Rectal smooth muscle tissue (tissue), 1 donor: Measurements from ENCODE around the gene SLC31A1.

Experiments used
- H3K27ac ChIP-seq: one replicate; pipeline ENCODE4 v1.7.0; 2013; ENCODE audit warnings: low read depth, low read length, inconsistent platforms
- H3K27me3 ChIP-seq: one replicate; pipeline ENCODE4 v1.7.0; 2013; ENCODE audit warnings: low read length; ENCODE audit not compliant: control insufficient read depth, insufficient read depth
- H3K36me3 ChIP-seq: one replicate; pipeline ENCODE4 v1.7.0; 2013; ENCODE audit warnings: low read length; ENCODE audit not compliant: control insufficient read depth, insufficient read depth
- H3K4me1 ChIP-seq: one replicate; pipeline ENCODE4 v1.7.0; 2013; ENCODE audit warnings: low read length; ENCODE audit not compliant: control insufficient read depth, insufficient read depth
- H3K4me3 ChIP-seq: one replicate; pipeline ENCODE4 v1.7.0; 2013; ENCODE audit warnings: low read length
- H3K9ac ChIP-seq: one replicate; pipeline ENCODE4 v1.7.0; 2013; ENCODE audit warnings: low read length

The SLC31A1 gene

DNA sequence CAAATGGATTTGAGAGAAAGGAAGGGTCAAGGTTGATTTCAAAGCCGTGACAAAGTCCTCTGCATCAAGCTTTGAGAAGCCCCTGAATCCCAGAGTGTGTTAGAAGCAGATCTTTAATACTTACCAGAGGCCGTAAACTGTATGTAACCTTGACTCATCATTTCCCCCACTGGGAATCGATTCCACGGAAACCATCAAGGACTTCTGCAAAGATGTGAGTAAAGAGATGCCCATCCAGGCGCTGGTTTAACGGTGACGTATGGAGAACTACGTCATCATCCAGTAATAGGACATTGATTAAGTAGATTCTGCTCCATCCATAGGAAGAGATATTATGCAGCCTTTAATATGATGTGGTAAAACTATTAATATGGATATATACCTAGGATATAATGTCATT, 80.2 kb downstream of the SLC31A1 start:
- H3K27me3 ChIP-seq, result no peaks in the 10 kb centered on the region
- no peak overlapping the region for H3K4me3 ChIP-seq
- no peak overlapping the region for H3K27ac ChIP-seq
- H3K9ac ChIP-seq, result no peak overlapping the region
- no peaks in the 10 kb centered on the region for H3K36me3 ChIP-seq
- H3K4me1 ChIP-seq, result no peaks in the 10 kb centered on the region

DNA sequence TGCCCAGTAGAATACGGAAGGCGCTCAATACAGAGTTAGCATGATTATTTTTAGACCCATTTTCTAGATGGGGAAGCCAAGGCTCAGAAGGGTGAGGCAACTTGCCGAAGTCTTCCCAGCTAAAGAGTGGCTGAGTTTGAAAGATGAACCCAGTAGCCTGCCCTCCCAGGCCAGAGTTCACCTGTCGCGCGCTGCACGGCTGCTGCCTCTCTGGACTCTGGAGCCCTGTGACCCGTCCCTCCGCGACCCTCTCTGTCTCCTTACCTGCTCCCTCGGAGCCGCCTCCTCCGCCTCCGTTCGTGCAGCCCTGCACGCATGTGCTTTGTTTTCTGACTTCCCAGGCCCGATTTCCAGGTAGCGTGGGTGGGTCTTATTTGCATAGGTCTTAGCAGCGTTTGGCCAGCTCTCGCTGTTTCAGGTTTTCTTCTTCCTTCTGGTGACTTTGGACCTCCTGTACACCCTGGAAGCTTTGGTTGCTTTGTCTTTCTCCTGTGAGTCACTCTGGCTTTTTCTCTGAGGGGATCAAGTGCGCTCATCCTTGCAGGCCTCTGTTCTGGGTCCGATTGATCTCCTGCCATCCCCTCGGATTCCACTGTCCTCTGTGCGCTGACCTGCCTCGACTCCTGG, 81.6 kb downstream of the SLC31A1 start, which contains the start of gene RNF183:
Gene RNF183, minus strand, starts transcription at position 585 of the 627 bp plus-strand sequence. CDS start 5,192 bp downstream, outside the sequence.
- Histone ChIP-seq H3K4me1 (no peaks in the 10 kb centered on the region), H3K4me3 (no peak within 1 kb of the TSS), H3K27ac (no peak within 1 kb of the TSS), H3K27me3 (no peaks in the 10 kb centered on the region), H3K9ac (no peak within 1 kb of the TSS), H3K36me3 (no peaks in the 10 kb centered on the region)

DNA sequence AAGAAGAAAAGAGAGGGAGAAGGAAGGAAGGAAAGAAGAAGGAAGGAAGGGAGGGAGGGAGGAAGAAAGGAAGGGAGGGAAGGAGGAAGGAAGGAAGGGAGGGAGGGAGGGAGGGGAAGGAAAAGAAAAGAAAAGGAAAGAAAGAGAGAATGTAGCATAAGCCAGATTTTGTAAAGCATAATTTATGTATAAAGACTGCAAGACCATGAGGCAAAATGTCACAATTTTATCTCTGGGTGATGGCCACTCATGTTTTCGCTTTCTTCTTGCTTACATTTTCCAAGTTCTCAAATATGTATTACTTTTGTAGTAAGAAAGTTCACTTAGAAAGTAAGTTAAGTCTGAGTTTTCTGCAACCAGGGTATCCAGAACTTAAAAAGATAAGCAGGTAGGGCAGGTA, 85.2 kb downstream of the SLC31A1 start:
- Histone ChIP-seq H3K27ac (no peak overlapping the region), H3K36me3 (no peaks in the 10 kb centered on the region), H3K9ac (no peak overlapping the region), H3K4me3 (no peak overlapping the region), H3K4me1 (no peaks in the 10 kb centered on the region), H3K27me3 (no peaks in the 10 kb centered on the region)

DNA sequence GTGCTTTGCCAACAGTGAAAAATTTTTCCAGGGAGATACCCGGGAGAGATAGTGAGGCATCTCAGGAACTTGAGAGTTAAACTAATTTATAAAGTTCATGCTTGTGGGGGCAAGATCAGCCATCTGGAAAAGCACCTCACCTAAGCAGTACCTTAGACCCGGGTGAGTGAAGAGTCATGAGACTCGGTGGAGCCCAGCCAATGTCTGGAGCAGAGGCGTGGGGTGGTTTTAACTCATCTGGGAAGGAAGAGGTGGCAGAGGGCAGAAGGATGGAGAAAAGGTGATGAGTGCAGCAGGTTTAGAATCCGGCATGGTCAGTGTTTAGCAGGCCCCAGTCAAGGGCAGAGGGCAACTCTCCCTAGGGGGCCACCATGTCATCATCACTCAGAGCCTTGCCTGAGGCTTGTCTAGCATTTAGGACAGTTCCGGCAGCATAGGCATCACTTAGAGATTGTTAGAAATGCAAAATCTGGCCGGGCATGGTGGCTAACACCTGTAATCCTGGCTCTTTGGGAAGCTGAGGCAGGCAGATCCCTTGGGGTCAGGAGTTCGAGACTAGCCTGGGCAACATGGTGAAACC, 86.1 kb downstream of the SLC31A1 start:
- Histone ChIP-seq H3K36me3 (no peaks in the 10 kb centered on the region), H3K9ac (no peak overlapping the region), H3K27ac (no peak overlapping the region), H3K4me3 (no peak overlapping the region), H3K4me1 (no peaks in the 10 kb centered on the region), H3K27me3 (no peaks in the 10 kb centered on the region)

DNA sequence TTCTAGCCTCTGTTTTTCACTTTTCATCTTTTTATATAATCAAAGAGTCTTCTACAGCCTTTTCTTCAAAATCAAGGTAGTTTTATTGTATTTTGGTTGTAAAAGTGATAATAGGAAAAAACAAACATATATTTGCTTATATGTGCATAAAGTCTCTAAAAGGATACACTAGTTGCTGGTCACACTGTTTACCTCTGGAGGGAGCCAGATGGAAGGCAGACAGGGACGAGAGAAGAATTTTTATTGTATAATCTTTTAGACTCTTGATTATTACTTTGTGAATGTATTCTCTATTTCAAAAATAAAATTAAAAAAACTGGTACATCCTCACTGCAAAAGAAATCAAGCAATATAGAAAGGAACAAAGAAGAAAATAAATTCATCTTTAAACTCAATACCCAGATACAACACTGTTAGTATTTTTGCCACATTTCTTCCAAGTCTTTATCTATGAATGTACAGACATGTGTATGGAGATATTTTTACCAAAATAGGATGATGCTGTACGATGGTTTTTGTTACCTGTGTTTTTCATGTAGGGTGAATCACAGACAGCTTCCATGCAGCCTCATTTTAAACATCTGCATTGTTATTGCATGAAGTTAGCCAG, 88.0 kb downstream of the SLC31A1 start:
- Histone ChIP-seq H3K4me3 (no peak overlapping the region), H3K27me3 (no peaks in the 10 kb centered on the region), H3K36me3 (no peaks in the 10 kb centered on the region), H3K9ac (no peak overlapping the region), H3K4me1 (no peaks in the 10 kb centered on the region), H3K27ac (no peak overlapping the region)

DNA sequence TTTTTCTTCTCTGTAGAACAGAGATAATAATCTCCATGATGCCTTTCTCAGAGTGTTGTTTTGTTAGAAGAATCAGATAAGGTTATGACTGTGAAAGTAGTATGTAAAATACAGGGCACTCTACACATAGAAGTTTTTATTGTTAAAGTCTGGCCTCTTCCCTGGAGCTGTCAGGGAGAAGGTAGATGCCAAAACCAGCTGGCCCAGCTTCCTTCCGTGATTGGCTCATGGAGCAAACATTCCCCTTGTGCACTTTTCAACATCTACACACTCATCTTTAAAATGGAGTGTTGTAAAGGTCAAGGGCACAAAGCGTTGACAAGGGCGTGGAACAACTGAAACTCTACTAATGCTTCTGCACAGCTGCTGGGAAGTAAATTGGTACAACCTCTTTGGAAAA, 89.2 kb downstream of the SLC31A1 start:
- H3K9ac ChIP-seq, result no peak overlapping the region
- no peak overlapping the region for H3K4me3 ChIP-seq
- no peaks in the 10 kb centered on the region for H3K27me3 ChIP-seq
- no peaks in the 10 kb centered on the region for H3K4me1 ChIP-seq
- H3K27ac ChIP-seq, result no peak overlapping the region
- no peaks in the 10 kb centered on the region for H3K36me3 ChIP-seq

DNA sequence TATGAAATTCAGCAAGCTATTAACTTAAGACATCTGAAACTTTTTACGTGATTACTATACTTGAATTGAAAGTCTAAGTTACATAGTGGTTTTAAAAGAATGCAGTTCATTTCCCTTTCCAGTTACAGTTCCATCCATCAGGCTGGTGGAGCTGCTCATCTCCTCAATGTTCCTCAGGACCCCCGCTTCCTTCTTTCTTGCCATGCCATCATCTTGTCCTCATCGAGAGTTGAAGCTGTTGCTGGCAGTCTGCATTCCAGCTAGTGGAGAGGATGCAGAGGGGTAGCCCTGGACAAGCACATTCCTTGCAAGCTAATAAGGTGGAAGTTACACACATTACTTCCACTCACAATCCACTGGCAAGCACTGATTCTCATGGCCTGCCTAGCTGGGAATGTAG, 90.6 kb downstream of the SLC31A1 start:
- Histone ChIP-seq H3K36me3 (no peaks in the 10 kb centered on the region), H3K9ac (no peak overlapping the region), H3K27me3 (no peaks in the 10 kb centered on the region), H3K4me3 (no peak overlapping the region), H3K4me1 (no peaks in the 10 kb centered on the region), H3K27ac (no peak overlapping the region)

DNA sequence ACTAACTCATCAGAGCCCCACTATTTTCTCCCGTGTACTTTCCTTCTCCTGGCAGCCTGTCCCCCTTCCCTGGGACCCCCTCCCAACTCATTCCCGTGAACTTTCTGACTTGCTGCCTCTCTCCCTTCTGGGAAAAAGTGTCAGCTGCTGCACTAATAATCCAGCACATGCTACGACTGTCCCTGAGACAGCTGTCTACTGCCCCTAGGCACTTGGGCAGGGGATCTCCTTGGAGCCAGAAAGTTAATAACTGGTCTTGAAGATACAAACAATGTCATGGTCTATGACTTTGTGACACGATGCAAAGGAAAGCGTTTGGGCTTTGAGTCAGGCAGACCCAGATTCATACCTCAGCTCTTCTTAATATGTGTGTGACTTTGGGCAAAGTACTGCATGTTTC, 91.9 kb downstream of the SLC31A1 start:
- Histone ChIP-seq H3K36me3 (no peaks in the 10 kb centered on the region), H3K27ac (no peak overlapping the region), H3K27me3 (no peaks in the 10 kb centered on the region)

More for the DNA sequence above, 91.9 kb downstream of the SLC31A1 start:
- no peak overlapping the region for H3K9ac ChIP-seq
- no peak overlapping the region for H3K4me3 ChIP-seq
- H3K4me1 ChIP-seq, result no peaks in the 10 kb centered on the region
